Urinary bladder (tissue), 4 donors: ENCODE data around the gene DHFR2. TPM values are rescaled to one million over a fixed set of nuclear protein-coding genes. Genes with fewer than 3 reads are reported as not detected.
A peak's percentile ranks its signal among the peaks of the same experiment; 100 is the strongest.
"Not testable (repeated sequence)": the region's sequence is repeated elsewhere in the genome, so short reads cannot be mapped to it uniquely, and the experiment has no call there.

Experiments
- DNase-seq: peaks from one replicate; pipeline ENCODE4 v3.0.0-alpha.2; 2015; ENCODE audit errors: extremely low spot score
- H3K27ac ChIP-seq: one replicate; pipeline ENCODE4 v1.5.1; 2013; ENCODE audit warnings: low read depth, mild to moderate bottlenecking, moderate library complexity
- H3K36me3 ChIP-seq: one replicate; pipeline ENCODE4 v1.6.1; 2013; ENCODE audit warnings: mild to moderate bottlenecking, moderate library complexity; ENCODE audit not compliant: insufficient read depth
- H3K4me1 ChIP-seq: one replicate; pipeline ENCODE4 v1.6.1; 2013; ENCODE audit warnings: mild to moderate bottlenecking, moderate library complexity; ENCODE audit not compliant: insufficient read depth
- H3K4me3 ChIP-seq: one replicate; pipeline ENCODE4 v1.5.1; 2013; ENCODE audit warnings: low read depth, low read length
- WGBS: extraction: QIAGEN DNeasy Blood & Tissue Kit; methylation state at CpG from one replicate; pipeline ENCODE4 v1.1.7; 2013; 5-methylcytosine and 5-hydroxymethylcytosine counted together
- polyA plus RNA-seq: library from polyadenylated mRNA; stranded (reverse); fragments of 200-250 nt; gene quantifications from one replicate; pipeline ENCODE4 v1.2.3, GENCODE V29; 2013
- total RNA-seq: library from RNA; depleted of rRNA; stranded (reverse); fragments of >200 nt; gene quantifications from one replicate; pipeline ENCODE4 v1.2.3, GENCODE V29; 2014
- donor health status: healthy with polysubstance abuse.
- donor health status: healthy.

DHFR2 gene
- total RNA-seq (9.5 TPM), polyA plus RNA-seq (8.0 TPM)

- H3K4me1 ChIP-seq = no peaks in the 10 kb centered on the region
- under 1% methylated on average over 52 of the region's 52 CpGs for WGBS
- peak; percentile 97 for DNase-seq
Measured at GRCh38 chr3:94062513-94063404, at the start of gene DHFR2, which contains the start of gene NSUN3. DHFR2 (minus strand) TSS chr3:94062916; CDS start chr3:94061511, 1,405 bp downstream. NSUN3 (plus strand) TSS chr3:94063061; CDS start chr3:94063127, 66 bp downstream.

GRCh38 chr3:94110854-94111253 is 48.1 kb upstream of the DHFR2 start:
- no peak overlapping the region for H3K4me3 ChIP-seq
- no peaks in the 10 kb centered on the region for H3K36me3 ChIP-seq
- H3K27ac ChIP-seq = no peak overlapping the region
- DNase-seq = no peak
- no peaks in the 10 kb centered on the region for H3K4me1 ChIP-seq

More at GRCh38 chr3:94062513-94063404, at the start of gene DHFR2, which contains the start of gene NSUN3:
- Histone ChIP-seq H3K36me3 (no peaks in the 10 kb centered on the region), H3K27ac (peak within 1 kb of the TSS; percentile 87), H3K4me3 (peak within 1 kb of the TSS; percentile 58)

GRCh38 chr3:94110232-94110631 is 47.5 kb upstream of the DHFR2 start:
- not testable (repeated sequence) for H3K27ac ChIP-seq, H3K4me1 ChIP-seq, DNase-seq, H3K36me3 ChIP-seq, H3K4me3 ChIP-seq

- WGBS = 42% methylated on average over 5 of the region's 5 CpGs
- H3K4me1 ChIP-seq = no peaks in the 10 kb centered on the region
- no peak overlapping the region for H3K27ac ChIP-seq
- no peak overlapping the region for H3K4me3 ChIP-seq
- no peak for DNase-seq
- no peaks in the 10 kb centered on the region for H3K36me3 ChIP-seq
Measured at GRCh38 chr3:94106268-94106667, 43.6 kb upstream of the DHFR2 start.

GRCh38 chr3:94101860-94102259 is 39.1 kb upstream of the DHFR2 start:
- Histone ChIP-seq H3K4me3 (no peak overlapping the region), H3K36me3 (peaks cover 8% of the 10 kb centered on the region), H3K27ac (no peak overlapping the region), H3K4me1 (no peaks in the 10 kb centered on the region)
- 51% methylated on average over 4 of the region's 4 CpGs for WGBS
- no peak for DNase-seq

- H3K4me3 ChIP-seq = no peak overlapping the region
Measured at GRCh38 chr3:94099311-94099710, 36.6 kb upstream of the DHFR2 start.

GRCh38 chr3:94098452-94098851 is 35.7 kb upstream of the DHFR2 start:
- 76% methylated on average over 3 of the region's 3 CpGs for WGBS
- Histone ChIP-seq H3K36me3 (peaks cover 13% of the 10 kb centered on the region), H3K4me3 (no peak overlapping the region), H3K27ac (no peak overlapping the region), H3K4me1 (no peaks in the 10 kb centered on the region)
- no peak for DNase-seq

More at GRCh38 chr3:94099311-94099710, 36.6 kb upstream of the DHFR2 start:
- H3K36me3 ChIP-seq = peaks cover 13% of the 10 kb centered on the region
- 75% methylated on average over 1 of the region's 1 CpG for WGBS
- no peak for DNase-seq
- no peak overlapping the region for H3K27ac ChIP-seq
- H3K4me1 ChIP-seq = no peaks in the 10 kb centered on the region

- Histone ChIP-seq H3K4me1 (no peaks in the 10 kb centered on the region), H3K27ac (no peak overlapping the region), H3K4me3 (no peak overlapping the region), H3K36me3 (peaks cover 13% of the 10 kb centered on the region)
- WGBS = 100% methylated on average over 2 of the region's 2 CpGs
- no peak for DNase-seq
Measured at GRCh38 chr3:94095111-94095510, 32.4 kb upstream of the DHFR2 start.

GRCh38 chr3:94093151-94093550 is 30.4 kb upstream of the DHFR2 start:
- no peak overlapping the region for H3K27ac ChIP-seq
- 82% methylated on average over 1 of the region's 1 CpG for WGBS
- H3K4me1 ChIP-seq = no peaks in the 10 kb centered on the region
- peaks cover 13% of the 10 kb centered on the region for H3K36me3 ChIP-seq
- DNase-seq = no peak
- H3K4me3 ChIP-seq = no peak overlapping the region

GRCh38 chr3:94092086-94092485 is 29.4 kb upstream of the DHFR2 start:
- Histone ChIP-seq H3K4me3 (no peak overlapping the region), H3K27ac (no peak overlapping the region), H3K36me3 (peaks cover 8% of the 10 kb centered on the region), H3K4me1 (no peaks in the 10 kb centered on the region)
- 96% methylated on average over 1 of the region's 1 CpG for WGBS
- DNase-seq = no peak

GRCh38 chr3:94089126-94089525 is 26.4 kb upstream of the DHFR2 start:
- Histone ChIP-seq H3K4me3 (no peak overlapping the region), H3K27ac (no peak overlapping the region), H3K36me3 (peaks cover 2% of the 10 kb centered on the region), H3K4me1 (no peaks in the 10 kb centered on the region)
- no peak for DNase-seq
- 96% methylated on average over 1 of the region's 1 CpG for WGBS

GRCh38 chr3:94083261-94083660 is 20.5 kb upstream of the DHFR2 start:
- no peak for DNase-seq

GRCh38 chr3:94082391-94082937 is 19.7 kb upstream of the DHFR2 start:
- Histone ChIP-seq H3K36me3 (no peaks in the 10 kb centered on the region), H3K4me3 (no peak overlapping the region), H3K27ac (no peak overlapping the region), H3K4me1 (no peaks in the 10 kb centered on the region)
- WGBS = 88% methylated on average over 8 of the region's 8 CpGs
- no peak for DNase-seq

More at GRCh38 chr3:94083261-94083660, 20.5 kb upstream of the DHFR2 start:
- Histone ChIP-seq H3K27ac (no peak overlapping the region), H3K4me3 (no peak overlapping the region), H3K4me1 (no peaks in the 10 kb centered on the region), H3K36me3 (no peaks in the 10 kb centered on the region)
- WGBS = 92% methylated on average over 4 of the region's 4 CpGs

- Histone ChIP-seq H3K36me3 (no peaks in the 10 kb centered on the region), H3K27ac (no peak overlapping the region), H3K4me1 (no peaks in the 10 kb centered on the region), H3K4me3 (no peak overlapping the region)
- 73% methylated on average over 5 of the region's 5 CpGs for WGBS
- DNase-seq = no peak
Measured at GRCh38 chr3:94081884-94082283, 19.2 kb upstream of the DHFR2 start.
